T-helper 1 cell treated with Interleukin-12 subunit alpha and Interleukin-12 subunit beta and Interleukin-4 antibody, amounts not matched to agents 30 μg/mL and 1 μg/mL, for 36 hours (primary cell): Measurements from ENCODE around the gene VAV2.

Source experiments
- H3K27ac Mint-ChIP-seq: one replicate; pipeline ENCODE4 v1.8.0; 2021; ENCODE audit warnings: mild to moderate bottlenecking, mixed read lengths
- H3K27me3 Mint-ChIP-seq: one replicate; pipeline ENCODE4 v1.8.0; 2021; ENCODE audit warnings: low read depth, mixed read lengths
- H3K36me3 Mint-ChIP-seq: one replicate; pipeline ENCODE4 v1.8.0; 2021; ENCODE audit warnings: low read depth, mixed read lengths
- H3K4me1 Mint-ChIP-seq: one replicate; pipeline ENCODE4 v1.8.0; 2021; ENCODE audit warnings: low read depth, mixed read lengths
- H3K4me3 Mint-ChIP-seq: one replicate; pipeline ENCODE4 v1.8.0; 2021; ENCODE audit warnings: mild to moderate bottlenecking, moderate library complexity, mixed read lengths
- H3K9me3 Mint-ChIP-seq: one replicate; pipeline ENCODE4 v1.8.0; 2021; ENCODE audit warnings: mixed read lengths

Gene VAV2

GRCh38 chr9:134010310-134011173 is 18.4 kb upstream of the VAV2 start:
- peaks cover 14% of the 10 kb centered on the region for H3K9me3 Mint-ChIP-seq
- no peaks in the 10 kb centered on the region for H3K27me3 Mint-ChIP-seq
- H3K4me3 Mint-ChIP-seq = no peak overlapping the region
- no peaks in the 10 kb centered on the region for H3K36me3 Mint-ChIP-seq
- no peaks in the 10 kb centered on the region for H3K4me1 Mint-ChIP-seq
- H3K27ac Mint-ChIP-seq = no peak overlapping the region

- H3K36me3 Mint-ChIP-seq = no peaks in the 10 kb centered on the region
- no peaks in the 10 kb centered on the region for H3K27me3 Mint-ChIP-seq
- H3K9me3 Mint-ChIP-seq = peaks cover 6% of the 10 kb centered on the region
Measured at GRCh38 chr9:134007571-134007970, 15.4 kb upstream of the VAV2 start.

GRCh38 chr9:134007150-134007549 is 15.0 kb upstream of the VAV2 start:
- Mint-ChIP-seq H3K27me3 (no peaks in the 10 kb centered on the region), H3K36me3 (no peaks in the 10 kb centered on the region), H3K4me1 (no peaks in the 10 kb centered on the region), H3K27ac (no peak overlapping the region), H3K9me3 (peaks cover 6% of the 10 kb centered on the region), H3K4me3 (no peak overlapping the region)

More at GRCh38 chr9:134007571-134007970, 15.4 kb upstream of the VAV2 start:
- Mint-ChIP-seq H3K27ac (no peak overlapping the region), H3K4me3 (no peak overlapping the region), H3K4me1 (no peaks in the 10 kb centered on the region)

GRCh38 chr9:134005381-134005780 is 13.3 kb upstream of the VAV2 start:
- no peak overlapping the region for H3K27ac Mint-ChIP-seq
- no peaks in the 10 kb centered on the region for H3K9me3 Mint-ChIP-seq
- no peaks in the 10 kb centered on the region for H3K27me3 Mint-ChIP-seq
- no peaks in the 10 kb centered on the region for H3K4me1 Mint-ChIP-seq
- H3K36me3 Mint-ChIP-seq = no peaks in the 10 kb centered on the region
- no peak overlapping the region for H3K4me3 Mint-ChIP-seq

- no peak overlapping the region for H3K27ac Mint-ChIP-seq
Measured at GRCh38 chr9:134004881-134005280, 12.8 kb upstream of the VAV2 start.

GRCh38 chr9:134004131-134004873 is 12.2 kb upstream of the VAV2 start:
- no peaks in the 10 kb centered on the region for H3K9me3 Mint-ChIP-seq
- no peaks in the 10 kb centered on the region for H3K4me1 Mint-ChIP-seq
- H3K36me3 Mint-ChIP-seq = no peaks in the 10 kb centered on the region
- H3K27me3 Mint-ChIP-seq = no peaks in the 10 kb centered on the region
- no peak overlapping the region for H3K4me3 Mint-ChIP-seq
- H3K27ac Mint-ChIP-seq = no peak overlapping the region

More at GRCh38 chr9:134004881-134005280, 12.8 kb upstream of the VAV2 start:
- no peaks in the 10 kb centered on the region for H3K4me1 Mint-ChIP-seq
- H3K4me3 Mint-ChIP-seq = no peak overlapping the region
- H3K36me3 Mint-ChIP-seq = no peaks in the 10 kb centered on the region
- no peaks in the 10 kb centered on the region for H3K27me3 Mint-ChIP-seq
- no peaks in the 10 kb centered on the region for H3K9me3 Mint-ChIP-seq

- H3K27ac Mint-ChIP-seq = no peak overlapping the region
- no peaks in the 10 kb centered on the region for H3K4me1 Mint-ChIP-seq
- no peaks in the 10 kb centered on the region for H3K36me3 Mint-ChIP-seq
- H3K4me3 Mint-ChIP-seq = no peak overlapping the region
- H3K27me3 Mint-ChIP-seq = no peaks in the 10 kb centered on the region
- H3K9me3 Mint-ChIP-seq = no peaks in the 10 kb centered on the region
Measured at GRCh38 chr9:134003237-134003636, 11.1 kb upstream of the VAV2 start.

GRCh38 chr9:134002796-134003195 is 10.7 kb upstream of the VAV2 start:
- Mint-ChIP-seq H3K27ac (no peak overlapping the region), H3K36me3 (no peaks in the 10 kb centered on the region), H3K4me3 (no peak overlapping the region), H3K4me1 (no peaks in the 10 kb centered on the region), H3K9me3 (no peaks in the 10 kb centered on the region), H3K27me3 (no peaks in the 10 kb centered on the region)

GRCh38 chr9:133999851-134000265 is 7.7 kb upstream of the VAV2 start:
- no peaks in the 10 kb centered on the region for H3K9me3 Mint-ChIP-seq
- no peaks in the 10 kb centered on the region for H3K36me3 Mint-ChIP-seq
- peaks cover 3% of the 10 kb centered on the region for H3K27me3 Mint-ChIP-seq
- no peak overlapping the region for H3K27ac Mint-ChIP-seq
- H3K4me3 Mint-ChIP-seq = no peak overlapping the region
- H3K4me1 Mint-ChIP-seq = no peaks in the 10 kb centered on the region

GRCh38 chr9:133998915-133999595 is 6.9 kb upstream of the VAV2 start:
- no peak overlapping the region for H3K4me3 Mint-ChIP-seq
- H3K27me3 Mint-ChIP-seq = peaks cover 7% of the 10 kb centered on the region
- H3K36me3 Mint-ChIP-seq = no peaks in the 10 kb centered on the region
- no peaks in the 10 kb centered on the region for H3K4me1 Mint-ChIP-seq
- H3K27ac Mint-ChIP-seq = no peak overlapping the region
- H3K9me3 Mint-ChIP-seq = no peaks in the 10 kb centered on the region

- Mint-ChIP-seq H3K9me3 (no peaks in the 10 kb centered on the region), H3K4me1 (no peaks in the 10 kb centered on the region), H3K27ac (no peak overlapping the region), H3K4me3 (no peak overlapping the region), H3K27me3 (peaks cover 9% of the 10 kb centered on the region), H3K36me3 (no peaks in the 10 kb centered on the region)
Measured at GRCh38 chr9:133997584-133997983, 5.5 kb upstream of the VAV2 start.

- no peaks in the 10 kb centered on the region for H3K4me1 Mint-ChIP-seq
- H3K36me3 Mint-ChIP-seq = no peaks in the 10 kb centered on the region
- no peaks in the 10 kb centered on the region for H3K9me3 Mint-ChIP-seq
- H3K4me3 Mint-ChIP-seq = no peak overlapping the region
- no peak overlapping the region for H3K27ac Mint-ChIP-seq
- H3K27me3 Mint-ChIP-seq = peaks cover 9% of the 10 kb centered on the region
Measured at GRCh38 chr9:133996531-133997520, 4.7 kb upstream of the VAV2 start.

GRCh38 chr9:133995012-133995896 is 3.1 kb upstream of the VAV2 start:
- peaks cover 18% of the 10 kb centered on the region for H3K27me3 Mint-ChIP-seq
- no peak overlapping the region for H3K4me3 Mint-ChIP-seq
- H3K9me3 Mint-ChIP-seq = no peaks in the 10 kb centered on the region
- no peaks in the 10 kb centered on the region for H3K36me3 Mint-ChIP-seq
- no peaks in the 10 kb centered on the region for H3K4me1 Mint-ChIP-seq
- no peak overlapping the region for H3K27ac Mint-ChIP-seq
